H9 (cell line): Measurements from ENCODE around the gene MFSD6. TPM values are rescaled to one million over a fixed set of nuclear protein-coding genes. Genes with fewer than 3 reads are reported as not detected.

Source experiments
- DNase-seq: peaks from one replicate; pipeline ENCODE4 v3.0.0-alpha.2; 2017
- H2AFZ ChIP-seq: one replicate; pipeline ENCODE4 v1.6.1; 2013; ENCODE audit warnings: mild to moderate bottlenecking, low read length, control low read depth, moderate library complexity
- H2AK5ac ChIP-seq: 2 replicates; pipeline ENCODE4 v1.6.1; 2013; ENCODE audit warnings: low read length, control low read depth, mixed read lengths; ENCODE audit not compliant: insufficient read length
- H2BK120ac ChIP-seq: one replicate; pipeline ENCODE4 v1.6.1; 2013; ENCODE audit warnings: low read depth, mild to moderate bottlenecking, low read length, control low read depth, inconsistent platforms; ENCODE audit not compliant: poor library complexity, severe bottlenecking
- H2BK12ac ChIP-seq: 2 replicates; pipeline ENCODE4 v1.6.1; 2013; ENCODE audit warnings: low read length, control low read depth, mixed read lengths, low read depth; ENCODE audit not compliant: insufficient read length
- H2BK15ac ChIP-seq: 2 replicates; pipeline ENCODE4 v1.6.1; 2013; ENCODE audit warnings: low read depth, low read length, control low read depth
- H2BK20ac ChIP-seq: one replicate; pipeline ENCODE4 v1.6.1; 2013; ENCODE audit warnings: low read depth, mild to moderate bottlenecking, low read length, control low read depth, inconsistent platforms; ENCODE audit not compliant: poor library complexity, severe bottlenecking
- H2BK5ac ChIP-seq: 2 replicates; pipeline ENCODE4 v1.6.1; 2013; ENCODE audit warnings: low read length, control low read depth, mixed read lengths; ENCODE audit not compliant: insufficient read length
- H3K14ac ChIP-seq: 2 replicates; pipeline ENCODE4 v1.6.1; 2013; ENCODE audit warnings: low read length, control low read depth; ENCODE audit not compliant: insufficient read depth
- H3K18ac ChIP-seq: 2 replicates; pipeline ENCODE4 v1.6.1; 2013; ENCODE audit warnings: low read depth, mild to moderate bottlenecking, mixed read lengths, low read length, control low read depth; ENCODE audit not compliant: insufficient read length
- H3K23ac ChIP-seq: 2 replicates; pipeline ENCODE4 v1.6.1; 2013; ENCODE audit warnings: low read length, control low read depth, mixed read lengths, low read depth; ENCODE audit not compliant: insufficient read length
- H3K23me2 ChIP-seq: 2 replicates; pipeline ENCODE4 v1.6.1; 2013; ENCODE audit warnings: low read depth, mild to moderate bottlenecking, mixed read lengths, low read length, control low read depth; ENCODE audit not compliant: insufficient read length, poor library complexity, severe bottlenecking
- H3K27ac ChIP-seq: 2 replicates; pipeline ENCODE4 v1.5.1; 2013; ENCODE audit warnings: low read length, control low read depth, mixed read lengths, low read depth; ENCODE audit not compliant: insufficient read length
- H3K27me3 ChIP-seq: 2 replicates; pipeline ENCODE4 v1.6.1; 2013; ENCODE audit warnings: low read length, control low read depth, inconsistent platforms; ENCODE audit not compliant: insufficient read depth
- H3K4ac ChIP-seq: 2 replicates; pipeline ENCODE4 v1.6.1; 2013; ENCODE audit warnings: low read depth, mild to moderate bottlenecking, control low read depth, inconsistent platforms, low read length, moderate library complexity
- H3K4me1 ChIP-seq: 2 replicates; pipeline ENCODE4 v1.6.1; 2013; ENCODE audit warnings: low read length, control low read depth, inconsistent platforms; ENCODE audit not compliant: insufficient read depth
- H3K4me2 ChIP-seq: 2 replicates; pipeline ENCODE4 v1.6.1; 2013; ENCODE audit warnings: low read length, control low read depth, mixed read lengths; ENCODE audit not compliant: insufficient read length, insufficient read depth
- H3K56ac ChIP-seq: 2 replicates; pipeline ENCODE4 v1.6.1; 2013; ENCODE audit warnings: low read depth, mild to moderate bottlenecking, mixed read lengths, low read length, control low read depth; ENCODE audit not compliant: insufficient read length
- H3K79me1 ChIP-seq: 2 replicates; pipeline ENCODE4 v1.6.1; 2013; ENCODE audit warnings: low read depth, mild to moderate bottlenecking, moderate library complexity, low read length, control low read depth, inconsistent platforms; ENCODE audit not compliant: insufficient read depth, poor library complexity, severe bottlenecking
- H3K79me2 ChIP-seq: 2 replicates; pipeline ENCODE4 v1.6.1; 2013; ENCODE audit warnings: low read length, control low read depth, inconsistent platforms; ENCODE audit not compliant: insufficient read depth
- H3K9ac ChIP-seq: 2 replicates; pipeline ENCODE4 v1.6.1; 2013; ENCODE audit warnings: low read length, control low read depth, mixed read lengths; ENCODE audit not compliant: insufficient read length; ENCODE audit errors: extremely low read depth
- H3K9me3 ChIP-seq: one replicate; pipeline ENCODE4 v1.6.1; 2013; ENCODE audit warnings: low read depth, low read length, inconsistent platforms; ENCODE audit not compliant: control insufficient read depth
- H3T11ph ChIP-seq: one replicate; pipeline ENCODE4 v1.6.1; 2013; ENCODE audit warnings: mild to moderate bottlenecking, low read length, control low read depth, inconsistent platforms
- H4K20me1 ChIP-seq: one replicate; pipeline ENCODE4 v1.6.1; 2013; ENCODE audit not compliant: control insufficient read depth, insufficient read length, insufficient read depth
- H4K5ac ChIP-seq: 2 replicates; pipeline ENCODE4 v1.6.1; 2013; ENCODE audit warnings: low read depth, mild to moderate bottlenecking, mixed read lengths, low read length, control low read depth; ENCODE audit not compliant: insufficient read length
- H4K8ac ChIP-seq: replicated peaks from 2 replicates; pipeline ENCODE4 v1.6.1; 2013; ENCODE audit warnings: low read length, control low read depth, mixed read lengths, low read depth; ENCODE audit not compliant: insufficient read length
- H4K91ac ChIP-seq: 2 replicates; pipeline ENCODE4 v1.6.1; 2013; ENCODE audit warnings: low read depth, mild to moderate bottlenecking, moderate library complexity, mixed read lengths, low read length, control low read depth; ENCODE audit not compliant: insufficient read length
- H3K27ac Mint-ChIP-seq, 3 experiments: 2 replicates in 2 of 3; 3 replicates in 1 of 3; pipeline ENCODE4 v1.8.0; 2020 to 2021; ENCODE audit warnings: mixed read lengths in 3 of 3, mild to moderate bottlenecking in 1 of 3, moderate library complexity in 1 of 3
- H3K27me3 Mint-ChIP-seq: 2 replicates; pipeline ENCODE4 v1.8.0; 2021; ENCODE audit warnings: low read depth, mild to moderate bottlenecking, moderate library complexity, mixed read lengths
- H3K36me3 Mint-ChIP-seq, 3 experiments: 2 replicates in 2 of 3; 3 replicates in 1 of 3; pipeline ENCODE4 v1.8.0; 2020 to 2021; ENCODE audit warnings: low read depth in 3 of 3, mixed read lengths in 3 of 3; ENCODE audit not compliant: insufficient read depth in 1 of 3
- H3K4me1 Mint-ChIP-seq, 2 experiments: 2 replicates each; pipeline ENCODE4 v1.8.0; 2020; ENCODE audit warnings: mixed read lengths in 2 of 2
- H3K4me3 Mint-ChIP-seq, 2 experiments: 2 replicates in 1 of 2; 3 replicates in 1 of 2; pipeline ENCODE4 v1.8.0; 2020 to 2021; ENCODE audit warnings: mild to moderate bottlenecking in 2 of 2, mixed read lengths in 2 of 2, moderate library complexity in 1 of 2
- H3K9me3 Mint-ChIP-seq, 2 experiments: 2 replicates in 1 of 2; 3 replicates in 1 of 2; pipeline ENCODE4 v1.8.0; 2020; ENCODE audit warnings: mild to moderate bottlenecking in 2 of 2, mixed read lengths in 2 of 2, moderate library complexity in 1 of 2
- WGBS: extraction: QIAGEN DNeasy Blood & Tissue Kit; methylation state at CpG from one replicate; pipeline ENCODE4 v1.1.7; 2013; ENCODE audit warnings: missing lambda C conversion rate, low lambda C conversion rate, mixed read lengths; ENCODE audit not compliant: insufficient read length; ENCODE audit errors: extremely low coverage; 5-methylcytosine and 5-hydroxymethylcytosine counted together
- total RNA-seq: library from RNA; stranded (reverse); gene quantifications from 2 replicates; pipeline ENCODE4 v1.2.1, GENCODE V29; 2021
- TF ChIP-seq, protein P1 (sequence below): fragments of 200-600 bp; sonication (generic); conservative IDR thresholded peaks from 3 replicates; pipeline ENCODE4 v1.8.0; 2021; ENCODE audit warnings: antibody characterized with exemption, mild to moderate bottlenecking

MFSD6 gene
- total RNA-seq, 1 experiment from 2014 or later: 4.0 TPM

DNA sequence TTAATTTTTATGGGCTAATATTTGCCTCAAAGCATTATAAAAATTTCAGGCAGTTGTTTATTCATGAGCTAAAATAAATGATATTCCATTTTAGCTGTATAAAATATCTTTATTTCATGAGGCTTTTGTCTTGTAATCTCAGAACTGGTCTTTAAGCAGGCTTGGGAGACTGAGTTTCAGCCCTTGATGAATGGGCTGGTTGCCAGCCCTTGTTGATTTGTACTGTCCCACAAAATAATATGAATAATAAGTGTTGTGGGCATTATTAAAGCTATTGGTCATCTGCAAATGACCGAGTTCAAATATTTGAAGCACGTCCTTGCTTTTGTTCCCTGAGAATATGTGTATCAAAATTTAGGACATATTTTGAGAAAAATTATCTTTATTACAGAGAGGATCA, 46.6 kb upstream of the MFSD6 start:
- Histone ChIP-seq H4K8ac (no peak overlapping the region), H3T11ph (no peak overlapping the region), H3K23me2 (no peaks in the 10 kb centered on the region), H2BK5ac (no peak overlapping the region), H3K18ac (no peak overlapping the region), H3K56ac (no peak overlapping the region), H4K20me1 (no peaks in the 10 kb centered on the region), H3K4me1 (no peaks in the 10 kb centered on the region), H3K23ac (no peak overlapping the region), H2BK120ac (no peak overlapping the region), H3K9ac (no peak overlapping the region), H4K5ac (no peak overlapping the region), H3K27me3 (no peaks in the 10 kb centered on the region), H2AFZ (no peak overlapping the region), H2BK12ac (no peak overlapping the region), H2BK15ac (no peak overlapping the region), H3K27ac (no peak overlapping the region), H3K4ac (no peak overlapping the region), H4K91ac (no peak overlapping the region), H2BK20ac (no peak overlapping the region), H3K79me2 (no peaks in the 10 kb centered on the region), H3K4me2 (no peak overlapping the region), H3K14ac (no peak overlapping the region), H3K9me3 (no peaks in the 10 kb centered on the region), H3K79me1 (no peaks in the 10 kb centered on the region), H2AK5ac (no peak overlapping the region)
- no peak for DNase-seq
- no peak overlapping the region for H3K4me3 Mint-ChIP-seq
- H3K27me3 Mint-ChIP-seq: no peaks in the 10 kb centered on the region
- H3K27ac Mint-ChIP-seq: no peak overlapping the region
- peaks cover 3 to 6% of the 10 kb centered on the region in 2 experiments; a peak in 3 of 4 replicates for H3K4me1 Mint-ChIP-seq
- WGBS: no CpG with 5 or more reads among the region's 2 CpGs
- TF ChIP-seq, protein P1, sequence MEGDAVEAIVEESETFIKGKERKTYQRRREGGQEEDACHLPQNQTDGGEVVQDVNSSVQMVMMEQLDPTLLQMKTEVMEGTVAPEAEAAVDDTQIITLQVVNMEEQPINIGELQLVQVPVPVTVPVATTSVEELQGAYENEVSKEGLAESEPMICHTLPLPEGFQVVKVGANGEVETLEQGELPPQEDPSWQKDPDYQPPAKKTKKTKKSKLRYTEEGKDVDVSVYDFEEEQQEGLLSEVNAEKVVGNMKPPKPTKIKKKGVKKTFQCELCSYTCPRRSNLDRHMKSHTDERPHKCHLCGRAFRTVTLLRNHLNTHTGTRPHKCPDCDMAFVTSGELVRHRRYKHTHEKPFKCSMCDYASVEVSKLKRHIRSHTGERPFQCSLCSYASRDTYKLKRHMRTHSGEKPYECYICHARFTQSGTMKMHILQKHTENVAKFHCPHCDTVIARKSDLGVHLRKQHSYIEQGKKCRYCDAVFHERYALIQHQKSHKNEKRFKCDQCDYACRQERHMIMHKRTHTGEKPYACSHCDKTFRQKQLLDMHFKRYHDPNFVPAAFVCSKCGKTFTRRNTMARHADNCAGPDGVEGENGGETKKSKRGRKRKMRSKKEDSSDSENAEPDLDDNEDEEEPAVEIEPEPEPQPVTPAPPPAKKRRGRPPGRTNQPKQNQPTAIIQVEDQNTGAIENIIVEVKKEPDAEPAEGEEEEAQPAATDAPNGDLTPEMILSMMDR: no peak
- no peaks in the 10 kb centered on the region for H3K9me3 Mint-ChIP-seq
- no peaks in the 10 kb centered on the region for H3K36me3 Mint-ChIP-seq
